Neural cell (in vitro differentiated cells): ENCODE data around the gene TSPAN14. TPM values are rescaled to one million over a fixed set of nuclear protein-coding genes. Genes with fewer than 3 reads are reported as not detected.
"Not testable (repeated sequence)": the region's sequence is repeated elsewhere in the genome, so short reads cannot be mapped to it uniquely, and the experiment has no call there.

Experiments
- H2AFZ ChIP-seq: fragments of 200-600, 300-800 bp; sonication (generic), shearing (Covaris generic); 2 replicates; pipeline ENCODE4 v1.6.0; 2014; ENCODE audit warnings: low read depth, mild to moderate bottlenecking, antibody characterized with exemption, low read length, moderate library complexity
- H3F3A ChIP-seq: fragments of 200-600 bp; shearing (Covaris generic); 2 replicates; pipeline ENCODE4 v1.6.1; 2016; ENCODE audit warnings: mild to moderate bottlenecking, moderate library complexity, mixed read lengths, antibody characterized with exemption, low read length; ENCODE audit not compliant: insufficient read depth, poor library complexity, severe bottlenecking
- H3K27ac ChIP-seq: fragments of 200-600, 300-800 bp; sonication (generic), shearing (Covaris generic); 2 replicates; pipeline ENCODE4 v1.5.1; 2014; ENCODE audit warnings: mild to moderate bottlenecking, low read length, moderate library complexity
- H3K27me3 ChIP-seq: fragments of 300-800, 200-600 bp; sonication (generic), shearing (Covaris generic); 2 replicates; pipeline ENCODE4 v1.6.0; 2014; ENCODE audit warnings: mild to moderate bottlenecking, low read depth, low read length, moderate library complexity; ENCODE audit not compliant: insufficient read depth
- H3K36me3 ChIP-seq: fragments of 300-800, 200-600 bp; sonication (generic), shearing (Covaris generic); 2 replicates; pipeline ENCODE4 v1.5.1; 2014; ENCODE audit warnings: mild to moderate bottlenecking, antibody characterized with exemption, low read length, moderate library complexity; ENCODE audit not compliant: insufficient read depth
- H3K4me2 ChIP-seq: fragments of 300-800, 200-600 bp; sonication (generic), shearing (Covaris generic); 2 replicates; pipeline ENCODE4 v1.6.0; 2014; ENCODE audit warnings: mild to moderate bottlenecking, low read length
- H3K4me3 ChIP-seq: fragments of 300-800, 200-600 bp; sonication (generic), shearing (Covaris generic); 2 replicates; pipeline ENCODE4 v1.5.1; 2014; ENCODE audit warnings: mild to moderate bottlenecking, low read length, moderate library complexity
- H3K79me2 ChIP-seq: fragments of 200-600 bp; shearing (Covaris generic); replicated peaks from 2 replicates; pipeline ENCODE4 v1.6.0; 2014; ENCODE audit warnings: mild to moderate bottlenecking, low read length, moderate library complexity; ENCODE audit not compliant: insufficient read depth
- H3K9ac ChIP-seq: fragments of 300-800, 200-600 bp; sonication (generic), shearing (Covaris generic); 2 replicates; pipeline ENCODE4 v1.6.1; 2016; ENCODE audit warnings: mild to moderate bottlenecking, low read length, mixed read lengths
- H3K9me2 ChIP-seq: fragments of 200-600 bp; shearing (Covaris generic); 2 replicates; pipeline ENCODE4 v1.6.1; 2016; ENCODE audit warnings: mild to moderate bottlenecking, low read length, mixed read lengths; ENCODE audit not compliant: insufficient read depth
- H3K9me3 ChIP-seq: fragments of 200-600, 300-800 bp; sonication (generic), shearing (Covaris generic); 2 replicates; pipeline ENCODE4 v1.6.1; 2016; ENCODE audit warnings: mild to moderate bottlenecking, mixed run types, low read length, moderate library complexity, mixed read lengths
- H4K20me1 ChIP-seq: fragments of 200-600 bp; shearing (Covaris generic); 2 replicates; pipeline ENCODE4 v1.6.1; 2016; ENCODE audit warnings: mild to moderate bottlenecking, mixed run types; ENCODE audit not compliant: insufficient read depth
- EP300 ChIP-seq: fragments of 450-650 bp; conservative IDR thresholded peaks from 2 replicates; pipeline ENCODE4 v1.6.1; 2014; ENCODE audit warnings: antibody characterized with exemption, mild to moderate bottlenecking, moderate library complexity; ENCODE audit not compliant: poor library complexity, severe bottlenecking
- EZH2 ChIP-seq: fragments of 200-600, 300-800 bp; shearing (Covaris generic), sonication (generic); IDR thresholded peaks from 2 replicates; pipeline ENCODE4 v1.6.1; 2014; ENCODE audit warnings: antibody characterized with exemption, low read length, borderline replicate concordance, mild to moderate bottlenecking; ENCODE audit not compliant: insufficient read depth, poor library complexity, severe bottlenecking
- MXI1 ChIP-seq: fragments of 450-650 bp; conservative IDR thresholded peaks from 2 replicates; pipeline ENCODE4 v1.6.1; 2014; ENCODE audit warnings: antibody characterized with exemption, mild to moderate bottlenecking; ENCODE audit not compliant: poor library complexity, severe bottlenecking
- POLR2AphosphoS5 ChIP-seq: IDR thresholded peaks from 2 replicates; pipeline ENCODE4 v1.6.1; 2012
- RAD21 ChIP-seq: fragments of 450-650 bp; conservative IDR thresholded peaks from 2 replicates; pipeline ENCODE4 v1.6.1; 2014; ENCODE audit warnings: antibody characterized with exemption, mild to moderate bottlenecking, moderate library complexity
- SMC3 ChIP-seq: fragments of 450-650 bp; conservative IDR thresholded peaks from 2 replicates; pipeline ENCODE4 v1.6.1; 2014; ENCODE audit warnings: antibody characterized with exemption, mild to moderate bottlenecking, moderate library complexity; ENCODE audit not compliant: poor library complexity
- TAF1 ChIP-seq: IDR thresholded peaks from 2 replicates; pipeline ENCODE4 v1.6.1; 2012; ENCODE audit warnings: low read depth
- polyA plus RNA-seq: library from polyadenylated mRNA; depleted of rRNA; stranded (reverse); fragments of >200 nt; gene quantifications from 2 replicates; pipeline ENCODE4 v1.2.3, GENCODE V29; 2014
- TF ChIP-seq, protein P1 (sequence below): IDR thresholded peaks from 2 replicates; pipeline ENCODE4 v1.6.1; 2012; ENCODE audit warnings: borderline replicate concordance
- TF ChIP-seq, protein P2 (sequence below): fragments of 450-650 bp; IDR thresholded peaks from 2 replicates; pipeline ENCODE4 v1.5.1; 2014; ENCODE audit warnings: antibody characterized with exemption, mild to moderate bottlenecking, moderate library complexity; ENCODE audit not compliant: poor library complexity, severe bottlenecking

The TSPAN14 gene
- polyA plus RNA-seq, 1 donor from 2014 or later, result 26.3 TPM

DNA sequence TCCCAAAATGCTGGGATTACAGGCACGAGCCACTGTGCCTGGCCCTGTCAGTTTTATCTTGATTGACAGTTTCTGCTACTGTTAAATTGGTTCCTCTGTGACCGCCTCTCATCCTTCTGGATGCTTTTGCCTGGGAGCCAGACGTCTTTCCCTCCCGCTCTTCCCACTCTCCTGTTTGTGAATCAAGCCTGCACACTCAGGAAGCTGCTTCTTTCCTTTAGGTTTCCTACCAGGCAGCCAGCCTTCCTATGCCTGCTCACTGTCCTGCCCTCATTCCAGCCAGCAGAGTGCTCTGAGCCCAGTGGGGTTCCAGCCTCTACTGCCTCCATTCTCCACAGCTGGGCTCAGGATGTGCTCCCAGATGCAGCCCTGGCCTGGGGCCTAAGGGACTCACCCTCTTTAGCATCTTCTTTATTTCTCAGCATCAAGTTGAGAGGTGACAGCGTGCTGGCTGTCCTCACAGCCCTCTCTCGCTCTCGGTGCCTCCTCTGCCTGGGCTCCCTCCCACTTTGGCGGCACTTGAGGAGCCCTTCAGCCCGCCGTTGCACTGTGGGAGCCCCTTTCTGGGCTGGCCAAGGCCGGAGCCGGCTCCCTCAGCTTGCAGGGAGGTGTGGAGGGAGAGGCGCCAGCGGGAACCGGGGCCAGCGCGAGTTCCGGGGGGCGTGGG is 88.7 kb downstream of the TSPAN14 start:
- H3F3A ChIP-seq, result no peaks in the 10 kb centered on the region
- H3K9ac ChIP-seq, result no peak overlapping the region
- H3K36me3 ChIP-seq, result no peaks in the 10 kb centered on the region
- TF ChIP-seq, protein P1, sequence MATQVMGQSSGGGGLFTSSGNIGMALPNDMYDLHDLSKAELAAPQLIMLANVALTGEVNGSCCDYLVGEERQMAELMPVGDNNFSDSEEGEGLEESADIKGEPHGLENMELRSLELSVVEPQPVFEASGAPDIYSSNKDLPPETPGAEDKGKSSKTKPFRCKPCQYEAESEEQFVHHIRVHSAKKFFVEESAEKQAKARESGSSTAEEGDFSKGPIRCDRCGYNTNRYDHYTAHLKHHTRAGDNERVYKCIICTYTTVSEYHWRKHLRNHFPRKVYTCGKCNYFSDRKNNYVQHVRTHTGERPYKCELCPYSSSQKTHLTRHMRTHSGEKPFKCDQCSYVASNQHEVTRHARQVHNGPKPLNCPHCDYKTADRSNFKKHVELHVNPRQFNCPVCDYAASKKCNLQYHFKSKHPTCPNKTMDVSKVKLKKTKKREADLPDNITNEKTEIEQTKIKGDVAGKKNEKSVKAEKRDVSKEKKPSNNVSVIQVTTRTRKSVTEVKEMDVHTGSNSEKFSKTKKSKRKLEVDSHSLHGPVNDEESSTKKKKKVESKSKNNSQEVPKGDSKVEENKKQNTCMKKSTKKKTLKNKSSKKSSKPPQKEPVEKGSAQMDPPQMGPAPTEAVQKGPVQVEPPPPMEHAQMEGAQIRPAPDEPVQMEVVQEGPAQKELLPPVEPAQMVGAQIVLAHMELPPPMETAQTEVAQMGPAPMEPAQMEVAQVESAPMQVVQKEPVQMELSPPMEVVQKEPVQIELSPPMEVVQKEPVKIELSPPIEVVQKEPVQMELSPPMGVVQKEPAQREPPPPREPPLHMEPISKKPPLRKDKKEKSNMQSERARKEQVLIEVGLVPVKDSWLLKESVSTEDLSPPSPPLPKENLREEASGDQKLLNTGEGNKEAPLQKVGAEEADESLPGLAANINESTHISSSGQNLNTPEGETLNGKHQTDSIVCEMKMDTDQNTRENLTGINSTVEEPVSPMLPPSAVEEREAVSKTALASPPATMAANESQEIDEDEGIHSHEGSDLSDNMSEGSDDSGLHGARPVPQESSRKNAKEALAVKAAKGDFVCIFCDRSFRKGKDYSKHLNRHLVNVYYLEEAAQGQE, result no peak
- no peak overlapping the region for H3K4me2 ChIP-seq
- H3K27ac ChIP-seq, result no peak overlapping the region
- H3K9me2 ChIP-seq, result no peaks in the 10 kb centered on the region
- no peak overlapping the region for H3K4me3 ChIP-seq
- H2AFZ ChIP-seq, result no peak overlapping the region
- H3K27me3 ChIP-seq, result no peaks in the 10 kb centered on the region
- H4K20me1 ChIP-seq, result no peaks in the 10 kb centered on the region
- H3K9me3 ChIP-seq, result no peaks in the 10 kb centered on the region
- H3K79me2 ChIP-seq, result no peaks in the 10 kb centered on the region

DNA sequence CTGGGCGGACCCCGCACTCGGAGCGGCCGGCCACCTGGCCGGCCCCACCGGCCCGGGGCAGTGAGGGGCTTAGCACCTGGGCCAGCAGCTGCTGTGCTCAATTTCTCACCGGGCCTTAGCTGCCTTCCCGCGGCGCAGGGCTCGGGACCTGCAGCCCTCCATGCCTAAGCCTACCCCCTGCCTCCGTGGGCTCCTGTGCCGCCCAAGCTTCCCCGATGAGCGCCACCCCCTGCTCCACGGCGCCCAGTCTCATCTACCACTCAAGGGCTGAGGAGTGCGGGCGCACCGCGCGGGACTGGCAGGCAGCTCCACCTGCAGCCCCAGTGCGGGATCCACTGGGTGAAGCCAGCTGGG is 89.2 kb downstream of the TSPAN14 start:
- H3K9me2 ChIP-seq, H3K36me3 ChIP-seq, H3K79me2 ChIP-seq, H3F3A ChIP-seq, H3K27me3 ChIP-seq, H2AFZ ChIP-seq, H3K9ac ChIP-seq, H3K4me2 ChIP-seq, H3K27ac ChIP-seq, H3K4me3 ChIP-seq, H3K9me3 ChIP-seq, H4K20me1 ChIP-seq: not testable (repeated sequence)

DNA sequence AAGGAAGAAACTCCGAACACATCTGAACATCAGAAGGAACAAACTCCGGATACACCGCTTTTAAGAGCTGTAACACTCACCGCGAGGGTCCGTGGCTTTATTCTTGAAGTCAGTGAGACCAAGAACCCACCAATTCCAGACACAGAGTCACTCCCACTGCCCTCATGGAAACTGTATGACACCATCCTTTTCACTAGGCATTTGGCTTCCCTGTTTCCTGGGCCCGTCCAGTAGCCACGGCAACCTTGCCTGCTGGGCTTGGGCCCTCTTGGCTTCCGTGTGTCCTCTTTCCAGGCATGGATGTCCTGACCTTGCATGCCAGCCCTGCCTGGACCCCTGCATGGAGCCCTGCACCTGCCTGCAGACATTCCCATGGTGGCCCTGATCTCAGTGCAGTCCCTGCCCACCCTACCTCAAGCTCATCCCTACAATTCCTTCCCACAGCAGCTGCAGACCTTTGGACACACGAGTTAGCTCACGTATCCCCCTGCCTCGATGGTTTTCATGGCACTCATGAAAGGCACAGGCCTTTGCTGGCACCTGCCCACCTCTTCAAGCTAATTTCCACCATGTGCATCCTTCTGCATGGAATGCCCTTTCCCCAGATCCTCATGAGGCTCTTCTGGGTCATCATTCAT is 90.3 kb downstream of the TSPAN14 start:
- H3K4me3 ChIP-seq, result no peak overlapping the region
- TF ChIP-seq SMC3 (no peak), TAF1 (no peak), EP300 (no peak), EZH2 (no peak), POLR2AphosphoS5 (no peak), RAD21 (no peak), MXI1 (no peak)
- TF ChIP-seq, protein P2, sequence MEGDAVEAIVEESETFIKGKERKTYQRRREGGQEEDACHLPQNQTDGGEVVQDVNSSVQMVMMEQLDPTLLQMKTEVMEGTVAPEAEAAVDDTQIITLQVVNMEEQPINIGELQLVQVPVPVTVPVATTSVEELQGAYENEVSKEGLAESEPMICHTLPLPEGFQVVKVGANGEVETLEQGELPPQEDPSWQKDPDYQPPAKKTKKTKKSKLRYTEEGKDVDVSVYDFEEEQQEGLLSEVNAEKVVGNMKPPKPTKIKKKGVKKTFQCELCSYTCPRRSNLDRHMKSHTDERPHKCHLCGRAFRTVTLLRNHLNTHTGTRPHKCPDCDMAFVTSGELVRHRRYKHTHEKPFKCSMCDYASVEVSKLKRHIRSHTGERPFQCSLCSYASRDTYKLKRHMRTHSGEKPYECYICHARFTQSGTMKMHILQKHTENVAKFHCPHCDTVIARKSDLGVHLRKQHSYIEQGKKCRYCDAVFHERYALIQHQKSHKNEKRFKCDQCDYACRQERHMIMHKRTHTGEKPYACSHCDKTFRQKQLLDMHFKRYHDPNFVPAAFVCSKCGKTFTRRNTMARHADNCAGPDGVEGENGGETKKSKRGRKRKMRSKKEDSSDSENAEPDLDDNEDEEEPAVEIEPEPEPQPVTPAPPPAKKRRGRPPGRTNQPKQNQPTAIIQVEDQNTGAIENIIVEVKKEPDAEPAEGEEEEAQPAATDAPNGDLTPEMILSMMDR, result no peak
- TF ChIP-seq, protein P1, result no peak
- no peak overlapping the region for H3K9ac ChIP-seq
- H3K79me2 ChIP-seq, result no peaks in the 10 kb centered on the region
- no peaks in the 10 kb centered on the region for H3K9me3 ChIP-seq
- no peaks in the 10 kb centered on the region for H3K9me2 ChIP-seq
- no peak overlapping the region for H3K27ac ChIP-seq
- no peaks in the 10 kb centered on the region for H3K27me3 ChIP-seq
- H3K36me3 ChIP-seq, result no peaks in the 10 kb centered on the region
- no peak overlapping the region for H2AFZ ChIP-seq
- H4K20me1 ChIP-seq, result no peaks in the 10 kb centered on the region
- no peaks in the 10 kb centered on the region for H3F3A ChIP-seq
- H3K4me2 ChIP-seq, result no peak overlapping the region
